Epidermal melanocyte (primary cell): ENCODE measurements around the gene SLC8B1.

Experiments used
- DNase-seq: peaks from one replicate; pipeline ENCODE4 v3.0.0; 2011; ENCODE audit warnings: low spot score; ENCODE audit not compliant: insufficient read length

The SLC8B1 gene

GRCh38 chr12:113271853-113272561, 62.9 kb downstream of the SLC8B1 start:
- peak; percentile 88 for DNase-seq

- no peak for DNase-seq
Observed at GRCh38 chr12:113271466-113271852, 63.5 kb downstream of the SLC8B1 start.

GRCh38 chr12:113270709-113271009, 64.2 kb downstream of the SLC8B1 start:
- no peak for DNase-seq

- no peak for DNase-seq
Observed at GRCh38 chr12:113269257-113269943, 65.5 kb downstream of the SLC8B1 start.

- DNase-seq: no peak
Observed at GRCh38 chr12:113268621-113269020, 66.3 kb downstream of the SLC8B1 start.

- no peak for DNase-seq
Observed at GRCh38 chr12:113268136-113268535, 66.8 kb downstream of the SLC8B1 start.

- DNase-seq: no peak
Observed at GRCh38 chr12:113267621-113268020, 67.3 kb downstream of the SLC8B1 start.

GRCh38 chr12:113266106-113266895, 68.6 kb downstream of the SLC8B1 start:
- DNase-seq: no peak

GRCh38 chr12:113263431-113263963, 71.4 kb downstream of the SLC8B1 start:
- DNase-seq: no peak

- DNase-seq: no peak
Observed at GRCh38 chr12:113262710-113263109, 72.2 kb downstream of the SLC8B1 start.

- DNase-seq: no peak
Observed at GRCh38 chr12:113261847-113262470, 73.0 kb downstream of the SLC8B1 start.

GRCh38 chr12:113260636-113261300, 74.1 kb downstream of the SLC8B1 start:
- no peak for DNase-seq

- DNase-seq: no peak
Observed at GRCh38 chr12:113260127-113260526, 74.8 kb downstream of the SLC8B1 start.

- DNase-seq: no peak
Observed at GRCh38 chr12:113257564-113257963, 77.3 kb downstream of the SLC8B1 start.

- DNase-seq: no peak
Observed at GRCh38 chr12:113254298-113254697, 80.6 kb downstream of the SLC8B1 start.

GRCh38 chr12:113253532-113254285, 81.2 kb downstream of the SLC8B1 start:
- no peak for DNase-seq

- DNase-seq: no peak
Observed at GRCh38 chr12:113252494-113252893, 82.4 kb downstream of the SLC8B1 start.

GRCh38 chr12:113251404-113252070, 83.4 kb downstream of the SLC8B1 start:
- DNase-seq: no peak

- no peak for DNase-seq
Observed at GRCh38 chr12:113250045-113250444, 84.9 kb downstream of the SLC8B1 start.

GRCh38 chr12:113249546-113249945, 85.4 kb downstream of the SLC8B1 start:
- no peak for DNase-seq
